Stimulated activated CD8-positive, alpha-beta memory T cell treated with anti-CD3 and anti-CD28 coated beads, Interleukin-4, amount 100 ng/mL, for 1 hour (primary cell): ENCODE measurements around the gene BTBD9.

Source experiments
- DNase-seq, 2 donors: peaks; one replicate each; pipeline ENCODE4 v3.0.0-alpha.2; 2020; ENCODE audit warnings: low read depth in 2 of 2, low spot score in 1 of 2

The BTBD9 gene

DNA sequence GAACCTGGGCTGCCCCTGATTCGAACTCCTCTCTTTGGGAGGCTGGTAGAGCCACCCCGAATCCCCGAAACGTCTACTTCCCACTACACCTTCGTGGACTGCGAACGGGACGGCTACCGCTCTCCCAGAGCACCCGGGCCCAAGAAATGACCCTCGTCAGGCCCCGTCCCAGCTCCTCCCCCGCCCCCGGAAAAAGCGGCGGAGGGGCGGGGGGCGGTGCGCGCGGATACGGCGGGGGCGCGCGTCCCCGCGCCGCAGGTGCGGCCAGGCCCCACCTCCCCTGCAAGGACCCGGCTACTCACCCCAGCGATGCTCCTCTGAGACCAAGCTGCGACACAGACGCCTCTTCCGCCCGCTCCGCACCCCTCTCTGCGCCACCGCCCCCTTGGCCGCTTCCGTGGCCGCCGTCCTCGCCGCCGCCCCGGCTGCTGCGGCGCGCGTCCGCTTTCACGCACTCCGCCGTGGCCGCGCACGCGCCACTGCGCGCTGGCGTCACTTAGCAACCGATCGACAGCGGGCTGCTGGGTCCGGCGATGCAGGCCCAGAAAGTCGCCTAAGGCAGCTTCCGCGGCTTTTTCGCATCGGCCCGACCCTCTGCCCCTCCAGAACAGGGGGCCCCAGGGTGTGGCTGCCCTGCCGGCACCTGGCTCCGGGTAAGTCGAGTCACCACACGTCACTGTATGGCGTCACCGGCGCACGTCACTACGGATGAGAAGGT is at the start of gene BTBD9:
Gene BTBD9 (minus strand): TSS at position 432 of the 718 bp plus-strand sequence.
- DNase-seq, result peak; percentile 47 to 51

GRCh38 chr6:38688579-38689087 is 48.9 kb upstream of the BTBD9 start:
- DNase-seq, result no peak

- DNase-seq, result no peak
Observed at GRCh38 chr6:38687549-38687948, 47.8 kb upstream of the BTBD9 start.

GRCh38 chr6:38687043-38687353 is 47.3 kb upstream of the BTBD9 start:
- DNase-seq, result no peak

DNA sequence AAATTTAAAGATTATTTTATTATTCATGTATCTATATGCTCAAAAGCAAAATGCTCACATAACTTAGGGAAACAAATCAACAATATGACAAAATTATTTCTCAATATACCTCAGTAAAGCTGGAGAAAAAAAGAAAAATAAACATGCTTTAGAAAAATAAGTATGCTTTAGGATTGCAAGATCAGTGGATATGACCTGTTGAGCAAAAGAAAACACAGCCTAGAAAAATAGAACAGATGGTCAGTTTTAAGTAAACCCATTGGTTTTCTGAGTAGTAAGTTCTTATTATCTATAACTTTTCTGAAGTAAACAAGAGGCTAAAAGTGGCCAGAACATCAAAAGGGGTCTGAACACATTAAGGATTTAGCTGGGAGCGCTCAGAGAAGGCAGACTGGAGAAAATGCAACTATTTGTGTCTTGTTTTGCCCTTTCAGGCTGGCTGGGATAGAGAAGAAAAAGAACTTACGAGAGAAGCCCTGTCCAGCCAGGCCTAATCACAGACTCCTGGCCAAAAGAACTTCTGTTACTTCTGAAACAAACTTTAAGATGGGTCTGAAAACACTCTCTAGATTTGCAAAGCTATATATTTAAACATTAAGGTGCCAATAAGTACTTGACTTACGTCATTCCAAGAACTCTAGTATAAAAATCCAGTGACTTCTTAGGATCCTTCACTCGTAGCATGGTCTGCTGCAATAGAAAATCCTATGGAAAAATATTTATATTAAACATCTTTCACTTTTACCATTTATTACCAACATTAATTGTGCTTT is 46.7 kb upstream of the BTBD9 start:
- no peak for DNase-seq

- no peak for DNase-seq
Observed at GRCh38 chr6:38684904-38685303, 45.2 kb upstream of the BTBD9 start.

- no peak for DNase-seq
Observed at GRCh38 chr6:38684237-38684636, 44.5 kb upstream of the BTBD9 start.

DNA sequence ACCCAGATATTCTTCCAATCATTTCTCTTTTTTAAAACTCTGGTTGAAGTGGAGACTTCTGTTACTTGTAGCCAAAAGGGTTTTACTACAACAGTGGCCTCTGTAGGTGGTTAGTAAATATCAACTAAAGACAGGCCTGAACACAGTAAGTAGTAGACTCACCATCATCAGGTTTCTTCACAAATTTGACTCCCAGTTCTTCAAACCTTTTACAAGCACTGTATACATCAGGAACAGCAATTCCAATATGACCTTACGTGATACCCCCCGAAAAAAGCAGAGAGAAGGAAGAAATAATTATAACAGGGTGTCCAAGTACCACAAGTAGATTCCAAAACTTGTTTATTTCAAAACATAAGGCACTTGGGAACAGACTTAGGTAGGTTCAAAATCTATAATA is 42.1 kb upstream of the BTBD9 start:
- DNase-seq, result no peak

DNA sequence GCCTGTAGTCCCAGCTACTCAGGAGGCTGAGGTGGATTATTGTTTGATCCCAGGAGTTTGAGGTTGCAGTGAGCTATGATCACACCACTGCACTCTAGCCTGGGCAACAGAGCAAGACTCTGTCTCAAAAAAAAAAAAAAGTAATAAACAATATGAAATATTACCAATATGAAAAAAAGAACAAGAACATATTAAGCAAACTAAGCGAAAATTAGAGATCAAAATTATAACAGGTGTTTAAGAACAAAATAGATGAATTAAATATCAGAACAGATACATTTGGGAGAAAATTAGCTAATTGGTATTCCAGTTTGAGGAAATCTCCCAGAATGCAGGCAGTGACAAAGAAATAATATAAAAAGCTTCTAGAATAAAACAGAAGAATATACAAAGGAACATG is 39.9 kb upstream of the BTBD9 start:
- no peak for DNase-seq

- no peak for DNase-seq
Observed at GRCh38 chr6:38678178-38678760, 38.5 kb upstream of the BTBD9 start.

DNA sequence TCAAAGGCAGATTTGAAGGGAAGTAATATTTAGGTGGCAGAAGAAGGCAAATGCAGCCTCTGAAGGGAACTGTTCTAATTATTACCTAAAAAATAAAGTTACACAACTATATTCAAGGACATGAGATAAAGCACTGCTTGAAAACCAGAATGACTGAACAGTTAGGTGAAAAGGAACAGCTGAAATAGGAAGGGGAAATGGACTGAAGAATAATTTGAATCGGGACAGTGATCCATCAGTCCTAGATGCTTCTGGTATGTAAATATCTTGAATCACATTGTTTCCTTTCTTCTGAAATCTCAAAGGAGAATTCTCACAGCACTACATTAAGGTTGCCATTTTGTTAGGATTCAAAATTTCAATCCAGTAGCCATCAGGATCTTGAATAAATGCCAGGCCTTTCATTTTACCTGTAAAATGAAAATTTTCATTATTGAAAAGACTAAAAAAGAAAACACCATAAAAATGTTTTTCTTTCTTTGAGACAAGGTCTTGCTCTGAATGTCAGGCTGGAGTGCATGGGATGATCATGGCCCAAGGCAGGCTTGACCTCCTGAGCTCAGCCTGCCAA is 37.3 kb upstream of the BTBD9 start:
- DNase-seq, result no peak

DNA sequence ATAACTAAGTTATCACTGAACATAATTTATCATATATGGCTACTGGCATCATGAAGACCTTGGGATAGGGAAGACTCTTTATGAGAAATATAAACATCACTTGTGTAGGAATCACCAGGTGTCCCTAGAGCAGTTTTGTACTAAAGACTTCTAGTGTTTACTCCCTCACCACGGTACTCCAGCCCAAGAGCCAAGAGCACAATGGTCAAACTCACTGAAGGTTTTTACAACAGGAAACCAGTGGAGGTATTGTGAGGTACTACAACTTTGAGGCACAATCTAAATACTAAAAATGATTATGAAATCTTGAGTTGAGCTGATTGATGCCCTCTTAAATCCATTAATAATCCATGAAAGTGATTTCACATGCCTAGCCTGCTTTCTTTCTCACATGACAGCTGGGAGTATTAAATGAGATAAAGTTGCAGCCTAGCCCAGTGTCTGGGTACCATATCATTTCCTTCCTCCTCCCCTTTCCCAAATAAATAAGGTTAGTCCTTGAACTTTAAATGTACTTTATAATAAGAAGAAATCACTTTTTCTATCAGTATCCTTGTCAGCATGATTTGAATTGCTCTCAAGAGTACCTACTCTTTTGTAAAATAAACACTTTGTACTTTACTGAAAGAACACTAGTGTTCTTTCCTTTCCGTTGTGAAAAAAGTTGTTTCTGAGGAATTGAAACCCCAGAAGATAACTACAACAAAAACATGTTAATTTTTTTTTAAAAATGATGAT is 36.7 kb upstream of the BTBD9 start:
- no peak for DNase-seq

DNA sequence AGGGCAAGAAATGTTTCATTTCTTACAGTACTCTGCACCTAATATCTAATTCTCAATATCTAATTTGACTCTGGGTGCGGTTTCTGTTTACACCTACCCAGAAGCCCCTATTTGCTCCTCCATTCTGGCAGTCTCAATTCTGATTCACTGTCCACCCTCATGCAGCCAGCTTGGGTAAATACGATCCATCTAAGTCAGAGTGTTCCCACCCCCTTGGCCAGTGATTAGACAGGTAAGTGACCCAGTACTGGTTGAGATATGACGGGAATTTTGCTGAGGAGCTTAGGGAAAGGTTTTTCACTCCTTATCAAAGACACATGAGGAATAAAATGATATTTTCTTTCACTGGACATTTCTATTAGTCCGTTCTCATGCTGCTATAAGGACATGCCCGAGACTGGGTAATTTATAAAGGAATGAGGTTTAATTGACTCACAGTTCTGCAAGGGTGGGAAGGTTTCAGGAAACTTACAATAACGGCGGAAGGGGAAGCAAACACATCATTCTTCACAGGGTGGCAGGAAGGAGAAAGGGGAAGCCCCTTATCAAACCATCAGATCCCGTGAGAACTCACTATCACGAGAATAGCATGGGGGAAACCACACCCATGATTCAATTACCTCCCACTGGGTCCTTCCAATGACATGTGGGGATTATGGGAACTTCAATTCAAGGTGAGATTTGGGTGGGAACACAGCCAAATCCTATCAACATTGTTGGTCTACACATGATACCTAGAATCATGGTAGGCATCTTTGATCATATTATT is 33.9 kb upstream of the BTBD9 start:
- DNase-seq, result no peak

GRCh38 chr6:38671885-38672467 is 32.2 kb upstream of the BTBD9 start:
- no peak for DNase-seq

DNA sequence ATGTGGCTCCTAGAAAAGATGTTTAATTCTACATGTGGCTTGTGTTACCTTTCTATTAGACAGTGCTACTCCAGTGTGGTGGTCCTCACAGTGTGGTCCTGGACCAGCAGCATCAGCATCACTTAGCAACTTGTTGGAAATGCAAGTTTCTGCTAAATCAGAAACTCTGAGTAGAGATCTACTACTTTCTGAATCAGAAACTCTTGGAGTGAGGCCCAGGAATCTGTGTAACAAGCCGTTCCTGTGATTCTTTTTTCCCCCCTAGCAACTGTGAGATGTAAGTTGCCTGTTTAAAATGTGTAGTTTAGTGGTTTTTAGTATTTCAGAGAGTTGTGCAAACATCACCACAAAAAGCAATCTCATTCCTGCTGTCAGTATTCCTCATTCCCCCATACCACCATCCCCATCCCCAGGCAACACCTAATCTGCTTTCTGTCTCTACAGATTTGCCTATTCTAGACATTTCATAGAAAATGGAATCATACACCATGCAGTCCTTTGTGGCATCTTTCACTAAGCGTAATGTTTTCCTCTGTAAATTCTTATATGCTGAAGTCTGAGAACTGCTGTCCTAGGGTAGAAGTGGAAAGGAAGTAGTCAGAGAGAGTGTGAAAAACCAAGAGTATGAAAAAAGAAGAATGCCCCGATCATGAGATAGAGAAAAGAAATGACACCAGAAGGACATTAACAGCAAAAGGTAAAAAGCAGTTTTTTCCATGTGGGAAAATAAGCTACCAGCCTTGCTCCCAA is 18.9 kb upstream of the BTBD9 start:
- DNase-seq, result no peak

GRCh38 chr6:38656896-38657295 is 17.2 kb upstream of the BTBD9 start:
- no peak for DNase-seq

GRCh38 chr6:38654263-38654662 is 14.5 kb upstream of the BTBD9 start:
- no peak for DNase-seq

- DNase-seq, result no peak
Observed at GRCh38 chr6:38651121-38651784, 11.5 kb upstream of the BTBD9 start.

GRCh38 chr6:38650207-38650752 is 10.6 kb upstream of the BTBD9 start:
- DNase-seq, result no peak
